Stomach smooth muscle (tissue), 2 donors: ENCODE data around the gene RNFT2.

ENCODE experiments used
- H3K27ac ChIP-seq: one replicate; pipeline ENCODE4 v1.7.0; 2013; ENCODE audit warnings: mild to moderate bottlenecking, low read length, inconsistent platforms
- H3K27me3 ChIP-seq, 2 donors: one replicate each; pipeline ENCODE4 v1.7.0; 2013; ENCODE audit warnings: low read length in 2 of 2; ENCODE audit not compliant: insufficient read depth in 2 of 2, control insufficient read depth in 1 of 2
- H3K36me3 ChIP-seq, 2 donors: one replicate each; pipeline ENCODE4 v1.7.0; 2013; ENCODE audit warnings: low read length in 2 of 2; ENCODE audit not compliant: control insufficient read depth in 2 of 2, insufficient read depth in 2 of 2
- H3K4me1 ChIP-seq: one replicate; pipeline ENCODE4 v1.7.0; 2013; ENCODE audit warnings: low read length; ENCODE audit not compliant: control insufficient read depth, insufficient read depth
- H3K4me3 ChIP-seq, 2 donors: one replicate each; pipeline ENCODE4 v1.7.0; 2013; ENCODE audit warnings: low read length in 2 of 2
- H3K9ac ChIP-seq, 2 donors: one replicate each; pipeline ENCODE4 v1.7.0; 2013; ENCODE audit warnings: low read length in 2 of 2, mild to moderate bottlenecking in 1 of 2
- H3K9me3 ChIP-seq, 2 donors: one replicate each; pipeline ENCODE4 v1.7.0; 2013; ENCODE audit warnings: low read length in 2 of 2; ENCODE audit not compliant: control insufficient read depth in 2 of 2
- donor health status: healthy.
- donor health status: Pancreatic carcinoma.

The RNFT2 gene

DNA sequence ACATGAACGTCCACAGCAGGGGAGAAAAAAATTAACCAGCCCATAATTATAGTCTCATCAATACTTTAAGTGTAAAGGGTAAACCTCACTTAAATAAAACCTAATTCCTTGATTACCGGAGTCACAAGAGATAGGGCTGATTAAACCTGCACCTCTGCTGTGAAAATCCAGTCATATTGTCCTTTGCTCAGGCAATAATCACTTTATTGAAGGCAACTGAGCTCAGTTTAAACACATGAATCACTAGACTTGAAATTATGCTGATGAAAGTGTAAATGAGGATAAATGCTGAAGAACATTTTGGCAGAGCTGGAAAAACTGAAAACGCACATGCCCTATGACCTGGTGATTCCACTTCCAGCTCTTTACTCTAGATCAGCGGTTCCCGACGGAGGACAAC is 149.8 kb downstream of the RNFT2 start:
- Histone ChIP-seq H3K4me1 (no peaks in the 10 kb centered on the region), H3K27me3 (peaks cover 11 to 16% of the 10 kb centered on the region in 2 donors), H3K27ac (no peak overlapping the region), H3K4me3 (no peak overlapping the region), H3K9ac (no peak overlapping the region), H3K36me3 (no peaks in the 10 kb centered on the region), H3K9me3 (peaks cover 0 to 4% of the 10 kb centered on the region in 2 donors)

DNA sequence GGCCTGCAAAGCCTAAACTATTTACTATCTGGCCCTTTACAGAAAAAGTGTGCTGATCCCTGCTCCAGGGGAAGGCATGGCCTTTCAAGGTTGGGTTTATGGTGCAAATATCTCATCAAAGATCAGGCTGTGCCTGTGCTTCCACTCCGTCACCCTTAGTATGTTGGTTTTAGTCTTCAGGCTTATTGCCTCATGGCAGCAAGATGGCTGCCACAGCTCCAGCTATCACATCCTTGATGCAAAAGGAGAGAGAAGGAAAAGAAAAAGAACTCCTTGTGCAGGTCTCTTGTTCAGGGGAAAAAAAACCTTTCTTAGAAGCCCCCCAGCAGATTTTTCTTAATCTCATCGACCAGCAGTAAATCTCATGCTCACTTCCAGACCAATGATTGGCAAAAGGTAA is 152.2 kb downstream of the RNFT2 start:
- H3K27me3 ChIP-seq, result peaks cover 0 to 5% of the 10 kb centered on the region in 2 donors
- H3K9me3 ChIP-seq, result peaks cover 0 to 4% of the 10 kb centered on the region in 2 donors
- no peak overlapping the region for H3K9ac ChIP-seq
- no peak overlapping the region for H3K4me3 ChIP-seq
- no peak overlapping the region for H3K27ac ChIP-seq
- no peaks in the 10 kb centered on the region for H3K4me1 ChIP-seq
- no peaks in the 10 kb centered on the region for H3K36me3 ChIP-seq

DNA sequence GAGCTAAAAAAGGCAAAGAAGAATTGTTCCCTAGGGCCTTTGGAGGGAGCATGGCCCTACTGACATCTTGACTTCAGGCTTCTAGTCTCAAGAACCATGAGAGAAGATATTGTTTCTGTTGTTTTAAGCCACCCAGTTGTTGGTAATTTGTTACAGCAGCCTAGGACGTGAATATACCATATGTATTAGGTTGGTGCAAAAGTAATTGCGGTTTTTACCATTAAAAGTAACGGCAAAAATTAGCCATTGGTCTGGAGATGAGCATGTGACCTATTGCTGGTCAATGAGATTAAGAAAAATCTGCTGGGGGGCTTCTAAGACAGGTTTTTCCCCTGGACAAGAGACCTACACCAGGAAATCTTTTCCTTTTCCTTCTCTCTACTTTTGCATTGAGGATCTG is 152.9 kb downstream of the RNFT2 start:
- no peaks in the 10 kb centered on the region for H3K36me3 ChIP-seq
- H3K27me3 ChIP-seq, result peaks cover 0 to 5% of the 10 kb centered on the region in 2 donors
- H3K27ac ChIP-seq, result no peak overlapping the region
- H3K9me3 ChIP-seq, result peaks cover 0 to 4% of the 10 kb centered on the region in 2 donors
- H3K4me1 ChIP-seq, result no peaks in the 10 kb centered on the region
- no peak overlapping the region for H3K4me3 ChIP-seq
- no peak overlapping the region for H3K9ac ChIP-seq

GRCh38 chr12:116892349-116893140 is 154.4 kb downstream of the RNFT2 start:
- H3K36me3 ChIP-seq, result no peaks in the 10 kb centered on the region
- no peak overlapping the region for H3K27ac ChIP-seq
- no peaks in the 10 kb centered on the region for H3K4me1 ChIP-seq
- peaks cover 3 to 5% of the 10 kb centered on the region in 2 donors for H3K27me3 ChIP-seq
- H3K4me3 ChIP-seq, result no peak overlapping the region
- no peak overlapping the region for H3K9ac ChIP-seq
- H3K9me3 ChIP-seq, result peaks cover 0 to 4% of the 10 kb centered on the region in 2 donors

DNA sequence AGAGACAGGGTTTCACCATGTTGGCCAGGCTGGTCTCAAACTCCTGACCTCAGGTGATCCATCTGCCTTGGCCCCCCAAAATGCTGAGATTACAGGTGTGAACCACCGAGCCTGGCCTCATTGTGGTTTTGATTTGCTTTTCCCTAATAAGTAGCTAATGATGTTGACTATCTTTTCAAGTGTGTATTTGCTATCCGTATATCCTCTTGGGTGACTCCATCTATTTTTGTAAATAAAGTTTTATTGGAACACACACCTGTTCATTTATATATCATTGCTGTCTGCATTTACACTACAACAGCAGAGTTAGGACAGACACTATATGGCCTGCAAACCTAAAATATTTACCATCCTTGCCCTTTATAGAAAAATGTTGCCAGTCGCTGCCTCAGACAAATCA is 156.8 kb downstream of the RNFT2 start:
- H3K27ac ChIP-seq, result no peak overlapping the region
- no peaks in the 10 kb centered on the region for H3K36me3 ChIP-seq
- peaks cover 3 to 5% of the 10 kb centered on the region in 2 donors for H3K27me3 ChIP-seq
- peaks cover 0 to 4% of the 10 kb centered on the region in 2 donors for H3K9me3 ChIP-seq
- no peak overlapping the region for H3K9ac ChIP-seq
- no peaks in the 10 kb centered on the region for H3K4me1 ChIP-seq
- H3K4me3 ChIP-seq, result no peak overlapping the region

DNA sequence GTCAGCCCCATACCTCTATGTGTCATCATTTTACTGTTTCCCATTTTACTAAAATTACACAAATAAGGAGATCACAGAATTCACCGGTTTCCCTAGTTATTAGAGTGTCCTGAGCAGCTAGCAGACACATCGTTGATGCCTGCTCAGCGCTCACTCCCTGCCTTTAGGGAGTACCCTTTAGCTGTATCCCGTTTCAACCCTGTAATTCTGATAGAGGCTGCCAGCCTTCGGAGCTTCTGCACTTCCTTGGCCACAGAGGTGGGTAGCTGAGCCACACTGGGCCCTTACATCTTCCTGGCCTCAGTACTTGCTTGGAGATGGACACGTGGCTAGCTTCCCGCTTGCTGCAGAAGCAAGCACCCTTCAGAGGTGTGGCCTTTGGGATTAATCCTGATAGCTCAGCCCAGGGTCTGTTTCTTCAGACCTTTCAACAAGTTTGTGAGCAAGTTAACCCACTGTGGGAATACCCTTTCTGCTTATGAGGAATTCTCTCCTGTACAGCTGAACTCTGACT is 158.4 kb downstream of the RNFT2 start:
- H3K4me1 ChIP-seq, result no peaks in the 10 kb centered on the region
- H3K9me3 ChIP-seq, result no peaks in the 10 kb centered on the region
- no peak overlapping the region for H3K27ac ChIP-seq
- no peak overlapping the region for H3K9ac ChIP-seq
- no peaks in the 10 kb centered on the region for H3K36me3 ChIP-seq
- H3K4me3 ChIP-seq, result no peak overlapping the region
- H3K27me3 ChIP-seq, result peaks cover 5% of the 10 kb centered on the region in 2 donors

GRCh38 chr12:116897476-116897875 is 159.4 kb downstream of the RNFT2 start:
- Histone ChIP-seq H3K27ac (no peak overlapping the region), H3K4me3 (no peak overlapping the region), H3K9ac (no peak overlapping the region), H3K27me3 (peaks cover 5 to 6% of the 10 kb centered on the region in 2 donors), H3K36me3 (no peaks in the 10 kb centered on the region), H3K4me1 (no peaks in the 10 kb centered on the region), H3K9me3 (no peaks in the 10 kb centered on the region)

GRCh38 chr12:116898669-116899068 is 160.6 kb downstream of the RNFT2 start:
- H3K27ac ChIP-seq, result no peak overlapping the region
- H3K27me3 ChIP-seq, result peaks cover 5 to 6% of the 10 kb centered on the region in 2 donors

GRCh38 chr12:116901612-116902011 is 163.5 kb downstream of the RNFT2 start:
- no peaks in the 10 kb centered on the region for H3K4me1 ChIP-seq
- no peak overlapping the region for H3K27ac ChIP-seq
- no peak overlapping the region for H3K4me3 ChIP-seq
- peaks cover under 1 to 8% of the 10 kb centered on the region in 2 donors for H3K27me3 ChIP-seq
- no peaks in the 10 kb centered on the region for H3K36me3 ChIP-seq
- H3K9me3 ChIP-seq, result no peaks in the 10 kb centered on the region
- H3K9ac ChIP-seq, result no peak overlapping the region

More at GRCh38 chr12:116898669-116899068, 160.6 kb downstream of the RNFT2 start:
- Histone ChIP-seq H3K9ac (no peak overlapping the region), H3K4me3 (no peak overlapping the region), H3K9me3 (no peaks in the 10 kb centered on the region), H3K36me3 (no peaks in the 10 kb centered on the region), H3K4me1 (no peaks in the 10 kb centered on the region)
